GM12873 (cell line): ENCODE data around the gene GNAS-AS1.

Source experiments
- TF ChIP-seq, protein P1 (sequence below): IDR thresholded peaks from 2 replicates; pipeline ENCODE4 v1.5.1; 2012; ENCODE audit warnings: low read depth, mild to moderate bottlenecking, moderate library complexity, low read length, control low read depth; ENCODE audit not compliant: insufficient read depth; ENCODE audit errors: missing control alignments

GNAS-AS1 gene

DNA sequence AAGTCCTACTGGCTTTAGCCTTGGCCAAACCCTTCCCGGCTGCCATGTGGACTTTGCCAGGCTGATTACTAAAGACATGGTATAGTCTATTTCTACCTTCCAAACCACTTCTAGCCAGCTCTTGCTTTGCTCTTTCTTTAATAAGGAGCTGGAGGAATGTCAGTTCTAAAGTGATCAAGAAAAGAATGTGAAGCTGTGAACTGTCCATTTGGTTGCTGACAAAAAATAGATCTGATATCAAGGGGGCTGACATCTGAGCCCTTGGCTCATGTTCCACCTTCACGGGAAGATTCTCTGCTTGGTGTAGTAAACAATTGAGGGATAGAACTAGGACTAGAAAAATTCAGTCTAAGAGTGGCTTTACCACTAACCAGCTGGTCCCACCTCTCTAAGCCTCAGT is 22.6 kb downstream of the GNAS-AS1 start:
- TF ChIP-seq, protein P1, sequence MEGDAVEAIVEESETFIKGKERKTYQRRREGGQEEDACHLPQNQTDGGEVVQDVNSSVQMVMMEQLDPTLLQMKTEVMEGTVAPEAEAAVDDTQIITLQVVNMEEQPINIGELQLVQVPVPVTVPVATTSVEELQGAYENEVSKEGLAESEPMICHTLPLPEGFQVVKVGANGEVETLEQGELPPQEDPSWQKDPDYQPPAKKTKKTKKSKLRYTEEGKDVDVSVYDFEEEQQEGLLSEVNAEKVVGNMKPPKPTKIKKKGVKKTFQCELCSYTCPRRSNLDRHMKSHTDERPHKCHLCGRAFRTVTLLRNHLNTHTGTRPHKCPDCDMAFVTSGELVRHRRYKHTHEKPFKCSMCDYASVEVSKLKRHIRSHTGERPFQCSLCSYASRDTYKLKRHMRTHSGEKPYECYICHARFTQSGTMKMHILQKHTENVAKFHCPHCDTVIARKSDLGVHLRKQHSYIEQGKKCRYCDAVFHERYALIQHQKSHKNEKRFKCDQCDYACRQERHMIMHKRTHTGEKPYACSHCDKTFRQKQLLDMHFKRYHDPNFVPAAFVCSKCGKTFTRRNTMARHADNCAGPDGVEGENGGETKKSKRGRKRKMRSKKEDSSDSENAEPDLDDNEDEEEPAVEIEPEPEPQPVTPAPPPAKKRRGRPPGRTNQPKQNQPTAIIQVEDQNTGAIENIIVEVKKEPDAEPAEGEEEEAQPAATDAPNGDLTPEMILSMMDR = no peak

GRCh38 chr20:58826271-58826670 is 24.4 kb downstream of the GNAS-AS1 start:
- TF ChIP-seq, protein P1 = no peak

GRCh38 chr20:58825450-58825849 is 25.3 kb downstream of the GNAS-AS1 start:
- TF ChIP-seq, protein P1 = no peak

DNA sequence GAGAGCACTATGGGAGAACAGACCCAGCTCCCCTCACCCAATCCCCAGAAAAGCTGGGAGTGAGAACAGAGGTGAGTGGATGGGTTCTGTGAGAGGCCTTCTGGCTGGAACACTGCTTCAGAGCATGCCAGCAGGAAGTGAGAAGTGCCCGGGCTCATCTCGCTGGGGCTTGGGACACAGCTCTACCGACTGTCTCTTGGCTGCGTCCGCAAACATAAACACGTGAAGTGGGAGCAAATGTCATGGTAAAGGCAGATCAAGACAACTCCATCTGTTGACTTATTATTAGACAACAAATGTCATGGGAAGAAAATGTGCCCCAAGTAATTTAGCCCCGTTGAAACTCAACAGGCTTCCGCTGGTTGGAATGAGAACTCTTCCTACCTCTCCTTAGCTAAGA is 25.9 kb downstream of the GNAS-AS1 start:
- TF ChIP-seq, protein P1 = no peak

DNA sequence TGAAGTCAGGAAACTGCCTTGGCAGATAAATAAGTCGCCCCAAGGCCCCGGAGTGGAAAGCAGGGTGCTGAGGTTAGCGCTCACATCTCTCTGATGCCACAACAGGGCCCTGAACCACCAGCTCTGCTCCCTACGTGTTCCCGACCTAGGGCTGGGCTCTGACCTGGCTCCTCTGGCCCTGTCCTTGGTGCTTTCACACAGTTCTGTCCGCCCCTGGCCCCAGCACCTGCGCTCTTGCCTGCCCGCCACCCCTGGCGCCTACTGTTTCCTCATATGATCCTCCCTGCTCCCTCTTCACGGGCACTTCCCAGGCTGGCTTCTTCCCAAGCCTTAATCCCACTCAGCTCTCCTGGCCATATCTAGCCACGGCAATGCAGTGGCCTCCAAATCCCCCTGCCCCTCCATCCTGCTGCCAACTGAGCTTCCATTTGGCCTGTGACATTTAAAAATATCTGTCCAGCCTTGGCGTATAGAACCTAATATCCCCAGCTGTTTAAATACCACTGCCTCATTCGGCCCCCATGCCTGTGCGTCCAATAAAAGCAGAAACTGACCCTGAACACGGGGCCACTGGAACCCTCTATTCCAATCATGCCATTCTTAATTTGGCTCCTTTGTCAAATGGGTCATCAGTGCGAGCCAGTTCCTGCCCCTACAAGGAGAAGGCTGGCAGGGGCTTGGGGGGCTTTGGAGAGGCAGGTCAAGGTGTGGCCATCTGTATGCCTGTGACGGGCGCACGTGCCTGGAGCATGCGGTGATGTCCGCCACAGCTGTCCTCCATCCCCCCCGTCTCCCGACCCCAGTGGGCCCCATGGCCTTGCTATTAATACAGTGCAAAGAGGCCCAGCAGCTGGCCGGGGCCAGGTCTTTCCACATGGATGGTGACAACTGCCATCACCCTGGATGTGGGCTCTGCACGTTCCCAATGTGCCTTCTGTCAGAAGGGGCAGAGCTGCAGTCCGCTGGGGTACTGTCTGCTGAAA is 27.7 kb downstream of the GNAS-AS1 start:
- TF ChIP-seq, protein P1 = no peak

DNA sequence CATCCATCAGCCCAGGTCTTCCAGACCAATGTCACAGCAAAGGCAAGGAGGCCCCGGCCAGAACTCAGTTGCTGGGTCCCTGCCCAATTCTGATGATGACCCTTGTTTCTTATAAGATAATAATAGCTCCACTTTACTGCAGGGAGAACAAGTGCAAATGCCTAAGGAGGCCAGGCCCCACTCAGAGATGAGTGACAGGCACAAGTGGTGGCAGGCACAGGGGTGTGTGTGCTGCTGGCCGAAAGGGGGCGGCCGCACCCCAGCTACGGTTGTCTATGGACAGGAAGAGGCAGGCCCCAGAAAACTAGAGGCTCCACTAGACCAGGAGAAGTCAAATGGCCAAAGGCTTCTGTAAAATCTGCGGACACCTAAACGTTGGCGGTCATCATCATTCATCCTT is 28.6 kb downstream of the GNAS-AS1 start:
- TF ChIP-seq, protein P1 = no peak

- TF ChIP-seq, protein P1 = no peak
Measured at GRCh38 chr20:58819921-58820320, 30.8 kb downstream of the GNAS-AS1 start.
